Measurements from ENCODE around the gene HLA-DOB. TPM values are rescaled to one million over a fixed set of nuclear protein-coding genes. Genes with fewer than 3 reads are reported as not detected.

Gene HLA-DOB
- total RNA-seq, 1 donor from 2014 or later = not detected

Other genes with a start within 250 kb of the HLA-DOB start
- not detected in 2 replicates for gene HLA-DRB1, start 227.2 kb downstream of the HLA-DOB start, total RNA-seq
- gene HLA-DQA1, start 179.6 kb downstream of the HLA-DOB start, total RNA-seq = not detected in 2 replicates
- not detected in 2 replicates for gene HLA-DQB1, start 150.3 kb downstream of the HLA-DOB start, total RNA-seq
- gene HLA-DQA2, start 75.6 kb downstream of the HLA-DOB start, total RNA-seq = not detected in 2 replicates
- gene HLA-DQB2, start 53.5 kb downstream of the HLA-DOB start, total RNA-seq = not detected in 2 replicates
- gene TAP2, start 21.7 kb upstream of the HLA-DOB start, total RNA-seq = 35.9 and 45.6 TPM in 2 replicates
- 83.1 and 93.6 TPM in 2 replicates for gene PSMB8, start 27.0 kb upstream of the HLA-DOB start, total RNA-seq
- 43.2 and 70.8 TPM in 2 replicates for gene TAP1, start 36.7 kb upstream of the HLA-DOB start, total RNA-seq
- gene PSMB9, start 37.2 kb upstream of the HLA-DOB start, total RNA-seq = 28.0 and 53.5 TPM in 2 replicates
- gene HLA-DMB, start 124.0 kb upstream of the HLA-DOB start, total RNA-seq = 0.07 TPM in 1 of 2 replicates, not detected in the other
- 0.26 and 0.46 TPM in 2 replicates for gene HLA-DMA, start 136.1 kb upstream of the HLA-DOB start, total RNA-seq
- 52.1 and 77.0 TPM in 2 replicates for gene BRD2, start 151.6 kb upstream of the HLA-DOB start, total RNA-seq
- not detected in 2 replicates for gene HLA-DOA, start 192.6 kb upstream of the HLA-DOB start, total RNA-seq

All from pulmonary artery endothelial cell (primary cell).